GM19351 (cell line): ENCODE results near the gene PGAM5.

ENCODE experiments used
- ATAC-seq: cut with Tn5 transposase; IDR thresholded peaks from one replicate; pipeline ENCODE4 v1.9.1; 2021; ENCODE audit warnings: mild to moderate bottlenecking, moderate library complexity; ENCODE audit not compliant: unreplicated experiment

The PGAM5 gene

GRCh38 chr12:132710405-132711079 is at the start of gene PGAM5:
TSS of gene PGAM5 (plus strand) at chr12:132710842. CDS start at chr12:132710877, 35 bp downstream.
- ATAC-seq = peak; percentile 86

- no peak for ATAC-seq
Measured at GRCh38 chr12:132660996-132661395, 49.6 kb upstream of the PGAM5 start.

- no peak for ATAC-seq
Measured at GRCh38 chr12:132661972-132662371, 48.7 kb upstream of the PGAM5 start.

DNA sequence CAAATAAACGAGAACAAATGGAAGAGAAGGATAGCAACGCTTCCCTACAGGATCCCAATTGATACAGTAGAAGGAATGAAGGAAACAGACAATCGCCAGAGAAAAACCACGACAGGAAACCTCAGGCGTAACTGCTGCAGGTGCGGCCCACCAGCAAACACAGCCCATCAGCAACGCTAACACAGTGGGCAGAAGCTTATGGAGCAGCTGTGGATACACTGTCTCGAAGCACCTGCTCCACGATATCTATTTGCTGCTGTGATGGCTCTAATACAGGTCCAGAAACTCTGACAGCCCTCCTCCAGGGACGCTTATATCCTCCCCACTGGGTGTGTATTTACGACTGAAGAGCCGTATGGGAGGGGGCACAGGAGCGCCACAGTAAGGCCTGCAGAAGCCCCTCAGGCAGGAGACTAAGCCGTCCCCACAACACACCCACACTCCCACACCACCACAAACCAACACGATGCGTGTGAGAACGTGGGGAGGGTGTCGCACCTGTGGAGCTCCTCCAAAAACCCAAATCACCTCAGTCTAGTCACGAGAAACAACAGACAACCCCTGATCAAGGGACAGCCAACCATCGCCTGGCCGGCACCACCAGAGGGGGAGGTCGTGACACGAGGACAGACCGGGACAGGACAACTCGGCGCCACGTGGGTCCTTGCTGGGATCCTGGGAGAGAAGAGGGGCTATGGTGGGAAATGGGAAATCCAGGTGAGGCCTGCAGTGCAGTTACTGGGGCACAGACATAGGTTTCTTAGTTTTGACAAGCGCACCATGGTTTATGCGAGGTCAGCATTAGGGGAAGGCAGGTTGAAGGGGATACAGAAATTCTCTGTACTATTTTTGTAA is 47.5 kb upstream of the PGAM5 start:
- ATAC-seq = no peak

- ATAC-seq = no peak
Measured at GRCh38 chr12:132664206-132665148, 46.2 kb upstream of the PGAM5 start.

DNA sequence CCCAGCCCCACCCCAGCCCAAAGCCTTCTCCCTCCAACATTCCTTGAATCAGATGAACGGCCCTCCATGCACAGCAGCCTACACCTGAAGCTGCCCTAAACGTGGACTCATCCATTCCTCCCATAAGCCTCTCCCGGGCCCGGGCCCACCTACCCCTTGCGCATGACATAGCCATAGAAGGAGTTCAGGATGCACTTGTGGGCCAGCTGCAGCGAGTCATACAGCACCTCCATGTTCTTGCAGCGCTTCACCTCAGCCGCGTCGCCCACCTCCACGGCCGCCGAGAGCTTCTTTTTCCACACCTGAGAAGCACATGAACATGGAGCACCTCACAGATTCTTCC is 45.5 kb upstream of the PGAM5 start:
- no peak for ATAC-seq

GRCh38 chr12:132665794-132666193 is 44.8 kb upstream of the PGAM5 start:
- ATAC-seq = no peak

- no peak for ATAC-seq
Measured at GRCh38 chr12:132668191-132669088, 42.2 kb upstream of the PGAM5 start.

GRCh38 chr12:132669166-132669879 is 41.3 kb upstream of the PGAM5 start:
- ATAC-seq = no peak

- ATAC-seq = no peak
Measured at GRCh38 chr12:132672116-132672515, 38.5 kb upstream of the PGAM5 start.

GRCh38 chr12:132672678-132673077 is 38.0 kb upstream of the PGAM5 start:
- ATAC-seq = no peak

GRCh38 chr12:132673288-132674179 is 37.1 kb upstream of the PGAM5 start:
- no peak for ATAC-seq

GRCh38 chr12:132674561-132674960 is 36.1 kb upstream of the PGAM5 start:
- ATAC-seq = no peak

GRCh38 chr12:132675757-132676432 is 34.7 kb upstream of the PGAM5 start:
- ATAC-seq = no peak

DNA sequence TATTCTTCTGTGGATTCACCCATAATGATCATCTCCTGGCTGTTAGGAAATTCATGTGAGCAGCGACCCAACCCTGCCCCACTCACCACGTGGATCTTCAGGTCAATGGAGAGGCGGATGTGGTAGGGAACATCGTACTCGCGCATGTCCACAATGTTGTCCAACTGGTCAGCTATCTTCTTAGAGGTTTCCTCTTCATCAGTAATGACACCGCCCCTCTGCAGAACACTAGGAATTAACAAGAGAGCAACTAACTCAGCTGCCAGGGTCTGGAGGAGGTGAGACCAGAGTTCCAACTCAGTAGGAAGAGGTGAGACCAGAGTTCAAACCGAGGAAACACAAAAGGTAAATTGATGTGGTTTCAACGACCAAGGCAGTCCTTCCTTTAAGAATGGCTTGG is 33.1 kb upstream of the PGAM5 start:
- no peak for ATAC-seq

DNA sequence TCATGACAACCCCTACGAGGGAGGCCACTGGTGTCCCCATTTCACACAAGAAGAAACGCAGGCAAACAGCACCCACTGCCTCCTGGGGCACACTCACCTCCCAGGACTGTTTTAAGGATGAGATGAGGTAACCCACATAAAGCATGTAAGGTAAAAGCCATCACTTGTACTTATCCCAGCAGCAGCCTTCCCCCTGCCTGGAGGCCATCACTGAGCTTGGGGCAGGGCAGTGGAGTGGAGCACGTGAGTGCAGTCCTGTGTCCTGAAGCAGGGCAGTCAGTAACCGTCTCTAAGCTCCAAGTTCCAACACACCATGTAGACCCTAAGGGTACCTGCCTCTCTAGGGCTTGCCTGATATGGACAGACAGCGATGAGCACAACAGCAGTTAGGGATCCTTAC is 25.2 kb upstream of the PGAM5 start:
- ATAC-seq = no peak

- peak; percentile 22 for ATAC-seq
Measured at GRCh38 chr12:132686825-132687210, 23.8 kb upstream of the PGAM5 start.
